ENCODE data around the gene BDH1. TPM values are rescaled to one million over a fixed set of nuclear protein-coding genes. Genes with fewer than 3 reads are reported as not detected.

BDH1 gene
- total and polyA plus RNA-seq, 3 donors from 2014 or later = 12.8 to 22.4 (median 14.4) TPM

GRCh38 chr3:197507541-197507940 is 48.2 kb downstream of the BDH1 start:
- Histone ChIP-seq H3K9me3 (no peaks in the 10 kb centered on the region), H3K4me3 (no peak overlapping the region), H3K4me1 (no peaks in the 10 kb centered on the region), H3K27ac (no peak overlapping the region), H3K27me3 (no peaks in the 10 kb centered on the region), H3K36me3 (ENCODE audit: low read depth, missing control alignments) (no peaks in the 10 kb centered on the region)
- no peak for DNase-seq
- WGBS, 2 donors = 75 to 77% methylated on average over 8 of the region's 8 CpGs
- intact Hi-C loops (cut with DNase I; ENCODE audit: low total_unique reads) = no loop called here
- no peak for TF ChIP-seq CTCF (IDR thresholded peaks at IDR 0.05)
- no peak for TF ChIP-seq POLR2A (IDR thresholded peaks at IDR 0.05)

GRCh38 chr3:197507081-197507480 is 48.7 kb downstream of the BDH1 start:
- no peak overlapping the region for H3K27ac ChIP-seq
- H3K27me3 ChIP-seq = no peaks in the 10 kb centered on the region
- intact Hi-C loops (cut with DNase I; ENCODE audit: low total_unique reads) = no loop called here
- WGBS, 2 donors = 95 to 97% methylated on average over 8 of the region's 8 CpGs
- H3K9me3 ChIP-seq = no peaks in the 10 kb centered on the region
- no peaks in the 10 kb centered on the region for H3K36me3 ChIP-seq (ENCODE audit: low read depth, missing control alignments)
- H3K4me1 ChIP-seq = no peaks in the 10 kb centered on the region
- no peak overlapping the region for H3K4me3 ChIP-seq
- no peak for DNase-seq
- TF ChIP-seq CTCF (IDR thresholded peaks at IDR 0.05) (no peak), POLR2A (IDR thresholded peaks at IDR 0.05) (no peak)

- TF ChIP-seq POLR2A (IDR thresholded peaks at IDR 0.05) (no peak), CTCF (IDR thresholded peaks at IDR 0.05) (no peak)
- no peak for DNase-seq
- 86 to 89% methylated on average over 24 of the region's 24 CpGs for WGBS, 2 donors
- no peaks in the 10 kb centered on the region for H3K36me3 ChIP-seq (ENCODE audit: low read depth, missing control alignments)
- H3K4me1 ChIP-seq = no peaks in the 10 kb centered on the region
- H3K9me3 ChIP-seq = no peaks in the 10 kb centered on the region
- intact Hi-C loops (cut with DNase I; ENCODE audit: low total_unique reads) = no loop called here
- no peak overlapping the region for H3K4me3 ChIP-seq
- H3K27ac ChIP-seq = no peak overlapping the region
- no peaks in the 10 kb centered on the region for H3K27me3 ChIP-seq
Measured at GRCh38 chr3:197505796-197506548, 49.8 kb downstream of the BDH1 start.

- no peaks in the 10 kb centered on the region for H3K27me3 ChIP-seq
- no peak for TF ChIP-seq POLR2A (IDR thresholded peaks at IDR 0.05)
- WGBS, 2 donors = 72 to 80% methylated on average over 15 of the region's 15 CpGs
- intact Hi-C loops (cut with DNase I; ENCODE audit: low total_unique reads) = no loop called here
- H3K9me3 ChIP-seq = no peaks in the 10 kb centered on the region
- H3K36me3 ChIP-seq (ENCODE audit: low read depth, missing control alignments) = no peaks in the 10 kb centered on the region
- DNase-seq = no peak
- H3K4me3 ChIP-seq = no peak overlapping the region
- H3K27ac ChIP-seq = no peak overlapping the region
- H3K4me1 ChIP-seq = no peaks in the 10 kb centered on the region
Measured at GRCh38 chr3:197504641-197505121, 51.1 kb downstream of the BDH1 start.

GRCh38 chr3:197504229-197504628 is 51.5 kb downstream of the BDH1 start:
- H3K27ac ChIP-seq = no peak overlapping the region

More at GRCh38 chr3:197504229-197504628, 51.5 kb downstream of the BDH1 start:
- Histone ChIP-seq H3K4me3 (no peak overlapping the region), H3K36me3 (ENCODE audit: low read depth, missing control alignments) (no peaks in the 10 kb centered on the region), H3K4me1 (no peaks in the 10 kb centered on the region), H3K9me3 (no peaks in the 10 kb centered on the region), H3K27me3 (no peaks in the 10 kb centered on the region)
- 62 to 74% methylated on average over 7 of the region's 7 CpGs for WGBS, 2 donors
- intact Hi-C loops (cut with DNase I; ENCODE audit: low total_unique reads) = no loop called here
- DNase-seq = no peak
- TF ChIP-seq CTCF (IDR thresholded peaks at IDR 0.05) (no peak), POLR2A (IDR thresholded peaks at IDR 0.05) (no peak)

Data from testis (tissue), 3 donors.